Urinary bladder (tissue), 4 donors: ENCODE results near the gene KRTAP19-4. TPM values are rescaled to one million over a fixed set of nuclear protein-coding genes. Genes with fewer than 3 reads are reported as not detected.
"Not testable (repeated sequence)": the region's sequence is repeated elsewhere in the genome, so short reads cannot be mapped to it uniquely, and the experiment has no call there.

Experiments
- DNase-seq: peaks from one replicate; pipeline ENCODE4 v3.0.0-alpha.2; 2015; ENCODE audit errors: extremely low spot score
- H3K27ac ChIP-seq: one replicate; pipeline ENCODE4 v1.5.1; 2013; ENCODE audit warnings: low read depth, mild to moderate bottlenecking, moderate library complexity
- H3K36me3 ChIP-seq: one replicate; pipeline ENCODE4 v1.6.1; 2013; ENCODE audit warnings: mild to moderate bottlenecking, moderate library complexity; ENCODE audit not compliant: insufficient read depth
- H3K4me1 ChIP-seq: one replicate; pipeline ENCODE4 v1.6.1; 2013; ENCODE audit warnings: mild to moderate bottlenecking, moderate library complexity; ENCODE audit not compliant: insufficient read depth
- H3K4me3 ChIP-seq: one replicate; pipeline ENCODE4 v1.5.1; 2013; ENCODE audit warnings: low read depth, low read length
- WGBS: extraction: QIAGEN DNeasy Blood & Tissue Kit; methylation state at CpG from one replicate; pipeline ENCODE4 v1.1.7; 2013; 5-methylcytosine and 5-hydroxymethylcytosine counted together
- polyA plus RNA-seq: library from polyadenylated mRNA; stranded (reverse); fragments of 200-250 nt; gene quantifications from one replicate; pipeline ENCODE4 v1.2.3, GENCODE V29; 2013
- total RNA-seq: library from RNA; depleted of rRNA; stranded (reverse); fragments of >200 nt; gene quantifications from one replicate; pipeline ENCODE4 v1.2.3, GENCODE V29; 2014
- donor health status: healthy with polysubstance abuse.
- donor health status: healthy.

Gene KRTAP19-4, protein sequence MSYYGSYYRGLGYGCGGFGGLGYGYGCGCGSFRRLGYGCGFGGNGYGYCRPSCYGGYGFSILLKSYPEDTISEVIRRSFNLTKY
- total RNA-seq (not detected), polyA plus RNA-seq (not detected)

DNA sequence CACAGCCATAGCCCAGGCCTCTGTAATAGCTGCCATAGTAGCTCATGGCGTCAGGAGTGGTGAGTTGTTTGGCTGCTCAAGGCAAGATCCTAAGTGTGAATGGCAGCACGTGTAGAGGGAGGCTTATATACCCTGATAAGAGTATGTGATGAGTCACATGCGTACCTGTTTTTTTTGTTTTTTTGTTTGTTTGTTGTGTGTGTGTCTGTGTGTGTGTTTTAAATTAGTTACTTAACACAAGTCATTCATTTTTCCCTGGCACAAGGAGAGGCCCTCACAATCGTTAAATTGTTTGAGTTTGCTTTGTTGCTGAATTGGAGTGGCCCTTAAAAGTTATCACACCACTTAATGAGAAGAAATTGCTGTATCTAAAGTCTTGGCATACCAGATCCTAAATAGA is at the start of gene KRTAP19-4:
Gene KRTAP19-4 (minus strand): TSS at position 101 of the 400 bp plus-strand sequence. CDS start 55 bp downstream, at position 46.
- Histone ChIP-seq H3K36me3 (no peaks in the 10 kb centered on the region), H3K4me1 (no peaks in the 10 kb centered on the region), H3K27ac (no peak within 1 kb of the TSS), H3K4me3 (no peak within 1 kb of the TSS)
- DNase-seq: no peak
- 74% methylated on average over 4 of the region's 4 CpGs for WGBS

DNA sequence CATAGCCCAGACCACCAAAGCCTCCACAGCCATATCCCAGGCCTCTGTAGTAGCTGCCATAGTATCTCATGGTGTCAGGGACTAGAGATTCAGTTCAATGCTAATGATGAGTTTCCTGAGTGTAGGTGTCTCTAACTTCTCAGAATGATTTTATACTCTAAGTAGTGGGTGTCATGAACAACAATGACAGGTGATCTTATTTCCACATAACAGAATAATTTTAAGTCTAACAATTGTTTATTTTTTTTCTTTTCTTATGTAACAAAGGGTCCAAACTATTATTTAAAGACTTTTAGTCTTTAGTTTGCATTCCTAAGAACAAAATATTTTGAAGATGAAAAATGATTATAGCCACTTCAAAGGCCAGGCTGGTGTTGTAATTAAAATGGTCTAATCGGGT is 44.8 kb upstream of the KRTAP19-4 start, which contains the start of gene KRTAP19-6:
Gene KRTAP19-6 (minus strand): TSS at position 101 of the 400 bp plus-strand sequence. CDS start 31 bp downstream, at position 70.
- no peaks in the 10 kb centered on the region for H3K4me1 ChIP-seq
- H3K4me3 ChIP-seq: no peak within 1 kb of the TSS
- 85% methylated on average over 1 of the region's 1 CpG for WGBS
- no peaks in the 10 kb centered on the region for H3K36me3 ChIP-seq
- no peak within 1 kb of the TSS for H3K27ac ChIP-seq
- no peak for DNase-seq

DNA sequence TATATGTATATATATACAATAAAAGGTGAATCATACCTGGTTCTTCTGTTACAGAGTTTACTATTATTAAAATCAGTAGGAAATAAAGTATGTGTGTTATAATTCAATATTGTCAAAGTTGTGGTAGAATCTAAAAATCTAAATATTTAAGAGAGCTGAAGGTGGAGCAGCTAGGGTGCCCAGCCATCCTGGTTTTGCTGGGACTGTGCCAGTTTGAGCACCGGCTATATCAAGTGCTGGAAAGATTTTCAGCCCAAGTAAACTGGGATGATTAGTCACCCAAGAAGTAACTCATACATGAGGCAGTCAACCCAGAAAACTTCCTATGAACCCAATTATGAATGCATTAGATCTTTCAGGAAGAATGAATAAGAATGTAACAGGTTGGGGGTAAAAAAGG is 21.9 kb upstream of the KRTAP19-4 start:
- H3K4me1 ChIP-seq: no peaks in the 10 kb centered on the region
- no peaks in the 10 kb centered on the region for H3K36me3 ChIP-seq
- DNase-seq: no peak
- H3K4me3 ChIP-seq: no peak overlapping the region
- WGBS: 80% methylated on average over 1 of the region's 1 CpG
- H3K27ac ChIP-seq: no peak overlapping the region

DNA sequence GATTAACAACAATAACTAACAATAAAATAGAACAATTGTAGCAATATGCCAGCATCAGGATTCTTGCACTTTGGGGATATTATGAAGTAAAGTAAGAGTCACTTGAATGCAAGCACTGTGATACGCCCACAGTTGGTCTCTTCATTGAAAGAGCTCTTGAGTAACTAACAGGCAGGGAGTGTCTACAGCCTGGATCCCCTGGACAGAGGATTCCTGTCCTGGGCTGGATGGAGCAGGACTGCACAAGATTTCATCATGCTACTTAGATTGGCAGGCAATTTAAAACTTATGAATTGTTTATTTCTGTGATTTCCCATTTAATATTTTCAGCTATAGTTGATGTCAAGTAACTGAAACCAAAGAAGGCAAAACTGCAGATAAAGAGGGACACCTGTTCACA is 18.7 kb upstream of the KRTAP19-4 start:
- DNase-seq: no peak
- Histone ChIP-seq H3K27ac (no peak overlapping the region), H3K36me3 (no peaks in the 10 kb centered on the region), H3K4me1 (no peaks in the 10 kb centered on the region), H3K4me3 (no peak overlapping the region)
- 83% methylated on average over 1 of the region's 1 CpG for WGBS

DNA sequence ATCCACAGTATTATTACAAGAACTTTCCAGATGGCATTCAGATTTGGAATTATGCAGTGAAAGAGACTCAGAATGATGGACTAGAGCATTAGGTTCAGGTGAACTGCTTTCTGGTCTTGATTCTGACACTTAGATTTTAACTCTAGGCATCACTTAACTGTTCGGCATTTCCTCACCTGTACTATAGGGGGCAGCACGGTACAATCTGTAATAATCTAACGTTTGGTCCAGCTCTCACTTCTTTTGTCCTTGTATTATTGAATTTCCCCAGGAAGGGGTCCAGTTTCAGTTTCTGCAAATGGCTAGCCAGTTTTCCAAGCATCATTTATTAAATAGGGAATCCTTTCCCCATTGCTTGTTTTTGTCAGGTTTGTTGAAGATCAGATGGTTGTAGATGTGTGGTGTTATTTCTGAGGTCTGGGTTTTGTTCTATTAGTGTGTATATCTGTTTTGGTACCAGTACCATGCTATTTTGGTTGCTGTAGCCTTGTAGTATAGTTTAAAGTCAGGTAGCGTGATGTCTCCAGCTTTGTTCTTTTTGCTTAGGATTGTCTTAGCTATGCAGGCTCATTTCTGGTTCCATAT is 8.7 kb upstream of the KRTAP19-4 start:
- H3K27ac ChIP-seq, DNase-seq, H3K36me3 ChIP-seq, H3K4me3 ChIP-seq, H3K4me1 ChIP-seq: not testable (repeated sequence)
- WGBS: 27% methylated on average over 4 of the region's 4 CpGs

DNA sequence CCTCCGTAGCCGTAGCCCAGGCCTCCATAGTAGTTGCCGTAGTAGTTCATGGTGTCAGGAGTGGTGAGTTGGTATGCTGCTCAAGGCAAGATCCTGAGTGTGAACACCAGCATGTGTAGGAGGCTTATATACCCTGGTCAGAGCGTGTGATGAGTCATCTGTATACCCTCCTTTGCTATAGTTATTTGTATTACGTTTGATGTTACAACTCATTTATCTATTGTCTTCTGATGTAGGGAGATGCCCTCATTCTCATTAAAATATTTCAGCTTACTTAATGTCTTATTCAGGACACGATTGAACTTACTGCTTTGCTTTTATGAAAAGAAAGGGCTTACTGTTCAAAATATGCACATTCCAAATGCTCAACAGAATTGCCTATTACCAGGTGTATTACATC is 5.1 kb upstream of the KRTAP19-4 start, which contains the start of gene KRTAP19-5:
Gene KRTAP19-5 (minus strand): TSS at position 101 of the 400 bp plus-strand sequence. CDS start 51 bp downstream, at position 50.
- no peak within 1 kb of the TSS for H3K4me3 ChIP-seq
- WGBS: 78% methylated on average over 6 of the region's 6 CpGs

DNA sequence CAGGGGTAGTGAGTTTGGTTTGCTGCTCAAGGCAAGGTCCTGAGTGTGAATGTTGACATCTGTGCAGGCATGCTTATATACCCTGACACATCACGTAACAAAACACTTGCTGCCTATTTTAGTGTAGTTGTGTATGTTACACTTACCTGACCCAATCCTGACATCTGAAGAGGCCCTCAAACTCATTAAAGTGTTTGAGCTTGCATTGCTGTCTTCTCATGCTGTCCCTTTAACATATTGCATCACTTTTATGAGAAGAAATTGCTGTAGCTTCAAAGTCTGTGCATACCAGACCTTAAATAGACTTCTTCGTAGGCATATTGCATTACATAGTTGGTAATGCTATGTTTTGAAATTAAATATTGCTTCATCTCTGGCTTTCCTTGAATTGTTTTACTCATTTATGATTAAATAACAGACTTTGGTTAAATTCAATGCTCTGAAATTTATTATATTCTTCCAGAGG is 5.0 kb downstream of the KRTAP19-4 start, which contains the start of gene KRTAP19-3:
Gene KRTAP19-3 (minus strand): TSS at position 51 of the 466 bp plus-strand sequence. CDS start 56 bp downstream, outside the sequence.
- no peak within 1 kb of the TSS for H3K4me3 ChIP-seq
- 61% methylated on average over 2 of the region's 2 CpGs for WGBS
- DNase-seq: no peak
- no peak within 1 kb of the TSS for H3K27ac ChIP-seq
- no peaks in the 10 kb centered on the region for H3K4me1 ChIP-seq
- no peaks in the 10 kb centered on the region for H3K36me3 ChIP-seq

More for the DNA sequence above, 5.1 kb upstream of the KRTAP19-4 start, which contains the start of gene KRTAP19-5:
- DNase-seq: no peak
- no peaks in the 10 kb centered on the region for H3K4me1 ChIP-seq
- H3K27ac ChIP-seq: no peak within 1 kb of the TSS
- H3K36me3 ChIP-seq: no peaks in the 10 kb centered on the region

DNA sequence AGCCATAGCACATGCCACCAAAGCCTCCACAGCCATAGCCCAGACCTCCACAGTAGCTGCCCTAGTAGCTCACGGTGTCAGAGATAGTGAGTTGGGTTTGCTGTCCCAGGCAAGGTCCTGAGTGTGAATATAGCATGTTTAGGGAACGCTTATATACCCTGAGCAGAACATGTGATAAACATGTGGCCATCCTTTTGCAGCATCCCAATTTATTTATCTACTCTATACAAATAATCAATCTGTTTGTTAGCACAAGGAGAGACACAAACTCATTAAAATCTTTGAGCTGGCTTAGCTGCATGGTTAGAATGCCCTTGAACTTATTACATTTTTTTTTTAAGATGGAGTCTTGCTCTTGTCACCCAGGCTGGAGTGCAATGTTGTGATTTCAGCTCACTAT is 9.6 kb downstream of the KRTAP19-4 start, which contains the start of gene KRTAP19-2:
Gene KRTAP19-2 (minus strand): TSS at position 101 of the 400 bp plus-strand sequence. CDS start 88 bp downstream, at position 13.
- WGBS: 88% methylated on average over 2 of the region's 2 CpGs
- H3K4me1 ChIP-seq: no peaks in the 10 kb centered on the region
- H3K36me3 ChIP-seq: no peaks in the 10 kb centered on the region
- no peak within 1 kb of the TSS for H3K27ac ChIP-seq
- no peak for DNase-seq
- H3K4me3 ChIP-seq: no peak within 1 kb of the TSS

DNA sequence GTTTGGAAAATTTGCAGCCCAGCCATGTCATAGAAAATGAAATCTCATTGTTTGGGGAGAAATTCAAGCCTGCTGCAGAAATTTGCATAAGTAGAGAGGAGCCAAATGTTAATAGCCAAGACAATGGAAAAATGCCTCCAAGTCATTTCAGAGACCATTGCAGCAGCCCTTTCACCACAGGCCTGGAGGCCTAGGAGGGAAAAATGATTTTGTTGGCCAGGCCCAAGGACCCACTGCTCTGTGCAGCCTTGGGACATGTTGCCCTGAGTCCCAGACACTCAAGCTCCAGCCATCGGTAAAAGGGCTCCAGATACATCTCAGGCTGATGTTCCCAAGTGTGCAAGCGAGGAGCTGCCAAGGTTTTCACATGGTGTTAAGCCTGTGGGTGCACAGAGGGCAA is 10.8 kb downstream of the KRTAP19-4 start:
- no peaks in the 10 kb centered on the region for H3K36me3 ChIP-seq
- 71% methylated on average over 2 of the region's 2 CpGs for WGBS
- DNase-seq: no peak

DNA sequence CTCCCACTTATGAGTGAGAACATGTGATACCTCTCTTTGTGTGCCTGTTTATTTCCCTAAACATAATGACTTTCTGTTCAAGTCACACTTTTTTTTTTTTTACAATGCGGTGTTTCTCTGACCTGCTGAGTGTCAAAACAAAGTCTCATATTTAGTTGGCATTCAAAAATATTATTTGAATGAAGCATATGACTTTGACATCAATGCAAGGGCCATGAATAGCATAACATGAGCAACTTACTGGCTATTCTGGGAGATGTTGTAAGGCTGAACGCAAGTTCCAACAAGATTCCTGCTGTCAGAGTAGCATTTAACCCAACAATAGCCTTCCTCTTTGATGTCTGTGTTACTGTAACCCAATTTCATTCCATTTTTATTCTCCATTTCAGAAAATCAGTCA is 14.8 kb downstream of the KRTAP19-4 start:
- Histone ChIP-seq H3K4me1 (no peaks in the 10 kb centered on the region), H3K27ac (no peak overlapping the region), H3K36me3 (no peaks in the 10 kb centered on the region), H3K4me3 (no peak overlapping the region)
- WGBS: 68% methylated on average over 2 of the region's 2 CpGs
- DNase-seq: no peak

More for the DNA sequence above, 10.8 kb downstream of the KRTAP19-4 start:
- no peak overlapping the region for H3K27ac ChIP-seq
- H3K4me3 ChIP-seq: no peak overlapping the region
- no peaks in the 10 kb centered on the region for H3K4me1 ChIP-seq

DNA sequence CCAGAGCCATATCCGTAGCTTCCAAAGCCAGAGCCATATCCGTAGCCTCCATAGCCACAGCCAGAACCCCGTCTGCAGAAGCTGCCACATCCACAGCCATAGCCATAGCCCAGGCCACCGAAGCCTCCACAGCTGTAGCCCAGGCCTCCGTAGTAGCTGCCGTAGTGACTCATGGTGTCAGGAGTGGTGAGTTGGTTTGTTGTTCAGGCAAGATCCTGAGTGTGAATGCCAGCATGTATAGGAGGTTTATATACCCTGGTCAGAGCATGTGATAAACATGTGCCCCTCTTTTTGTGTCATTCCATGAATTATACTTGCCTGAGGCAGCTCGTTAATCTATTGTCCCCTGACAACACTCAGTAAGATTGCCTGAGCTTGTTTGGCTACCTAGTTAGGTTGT is 16.8 kb downstream of the KRTAP19-4 start, which contains the start of gene KRTAP19-1:
Gene KRTAP19-1 (minus strand): TSS at position 223 of the 400 bp plus-strand sequence. CDS start 50 bp downstream, at position 173.
- H3K4me1 ChIP-seq: no peaks in the 10 kb centered on the region
- H3K27ac ChIP-seq: no peak within 1 kb of the TSS
- no peak for DNase-seq
- H3K36me3 ChIP-seq: no peaks in the 10 kb centered on the region
- H3K4me3 ChIP-seq: no peak within 1 kb of the TSS
- 89% methylated on average over 7 of the region's 7 CpGs for WGBS

DNA sequence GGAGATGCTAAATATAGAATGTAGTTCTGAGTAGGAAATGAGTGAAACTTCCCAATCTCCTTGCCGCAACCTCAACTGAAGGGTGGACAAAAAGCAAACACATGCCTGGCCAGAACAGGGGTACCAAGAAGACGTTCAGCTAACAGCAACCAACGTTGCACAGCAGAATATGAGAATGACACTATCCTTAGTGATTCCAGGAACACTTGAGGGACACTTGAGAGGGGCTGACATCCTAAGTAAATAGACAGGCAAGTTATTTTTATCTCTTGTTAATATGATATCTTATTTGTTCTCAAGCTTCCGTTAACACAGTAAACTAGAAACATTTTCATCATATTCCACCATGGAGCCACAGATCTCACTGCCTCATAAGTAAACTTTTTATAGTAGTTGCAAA is 17.7 kb downstream of the KRTAP19-4 start:
- Histone ChIP-seq H3K27ac (no peak overlapping the region), H3K4me1 (no peaks in the 10 kb centered on the region), H3K36me3 (no peaks in the 10 kb centered on the region), H3K4me3 (no peak overlapping the region)
- DNase-seq: no peak
- 68% methylated on average over 4 of the region's 4 CpGs for WGBS

DNA sequence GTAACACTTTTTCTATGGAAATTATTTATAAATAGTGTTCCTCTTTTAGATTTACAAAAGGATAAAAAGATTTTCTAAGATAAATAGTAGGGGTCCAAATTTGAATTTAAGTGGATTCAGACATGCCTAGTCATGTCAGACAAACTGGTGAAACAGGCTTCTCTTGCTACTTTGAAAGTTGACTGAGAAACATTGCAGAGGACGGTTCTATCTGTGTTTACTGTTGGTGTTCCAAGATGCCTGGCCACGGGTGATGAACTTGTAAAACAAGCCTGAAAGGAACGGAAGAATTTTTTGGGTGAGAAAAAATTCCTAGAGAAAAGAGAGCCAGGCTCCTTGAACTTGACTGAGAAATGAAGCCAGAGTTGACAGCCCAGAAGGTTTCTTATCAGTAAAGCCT is 19.0 kb downstream of the KRTAP19-4 start:
- Histone ChIP-seq H3K27ac (no peak overlapping the region), H3K36me3 (no peaks in the 10 kb centered on the region), H3K4me1 (no peaks in the 10 kb centered on the region), H3K4me3 (no peak overlapping the region)
- peak; percentile 41 for DNase-seq
- WGBS: 20% methylated on average over 3 of the region's 3 CpGs
